Endothelial cell of umbilical vein (primary cell): ENCODE results near the gene ENDOD1. TPM values are rescaled to one million over a fixed set of nuclear protein-coding genes. Genes with fewer than 3 reads are reported as not detected.

Source experiments
- BruUV-seq: library from RNA; stranded (reverse); fragments of 400-500 nt; replicated peaks from 2 replicates; lab custom pipeline; 2021; lab: Mats Ljungman, UMichigan
- CTCF ChIA-PET: fragments of 300-600, 350-600 bp; sonication (Branson Sonifier 250); formaldehyde crosslinking; loops from one replicate; lab custom pipeline; 2021; ENCODE audit warnings: antibody characterized with exemption, inconsistent platforms; lab: Charles Lee
- POLR2A ChIA-PET: fragments of 300-600, 350-600 bp; sonication (Branson Sonifier 250); formaldehyde crosslinking; loops from one replicate; lab custom pipeline; 2021; ENCODE audit warnings: antibody characterized with exemption, inconsistent platforms; lab: Charles Lee
- DNase-seq: peaks from one replicate; pipeline ENCODE4 v3.0.0-alpha.2; 2011; ENCODE audit warnings: low read depth, low spot score
- FAIRE-seq: peaks from 2 replicates; lab custom pipeline; 2011; peaks lifted over from hg19 to GRCh38; lab: Jason Lieb, UNC
- H2AFZ ChIP-seq: 2 replicates; pipeline ENCODE4 v1.6.0; 2012; ENCODE audit warnings: low read depth, low read length, control low read depth, inconsistent platforms
- H3K27ac ChIP-seq: 2 replicates; pipeline ENCODE4 v1.5.1; 2011; ENCODE audit warnings: low read depth, mild to moderate bottlenecking, control low read depth, low read length, moderate library complexity; ENCODE audit not compliant: insufficient read depth
- H3K27me3 ChIP-seq, 2 experiments: 2 replicates each; pipeline versions ENCODE4 v1.6.0 to v1.6.1; 2011; ENCODE audit warnings: low read length in 2 of 2, mixed read lengths in 1 of 2; ENCODE audit not compliant: control insufficient read depth in 2 of 2, insufficient read depth in 2 of 2
- H3K36me3 ChIP-seq, 2 experiments: 2 replicates in 1 of 2; 3 replicates in 1 of 2; pipeline ENCODE4 v1.5.1; 2011; ENCODE audit warnings: low read length in 2 of 2, mild to moderate bottlenecking in 1 of 2, moderate library complexity in 1 of 2; ENCODE audit not compliant: control insufficient read depth in 2 of 2, insufficient read depth in 2 of 2; ENCODE audit errors: extremely low read depth in 1 of 2
- H3K4me1 ChIP-seq: 3 replicates; pipeline ENCODE4 v1.5.1; 2011; ENCODE audit warnings: mild to moderate bottlenecking, low read length; ENCODE audit not compliant: control insufficient read depth, insufficient read depth; ENCODE audit errors: extremely low read depth
- H3K4me2 ChIP-seq: 2 replicates; pipeline ENCODE4 v1.6.1; 2011; ENCODE audit warnings: low read length, control low read depth, mixed read lengths; ENCODE audit not compliant: insufficient read depth
- H3K4me3 ChIP-seq, 3 experiments: fragments of 200-600 bp in 1 of 3; sonication (generic), shearing (Covaris generic) in 1 of 3; replicated peaks in 1 of 3; 2 replicates each; pipeline ENCODE4 v1.5.1; 2011 to 2016; ENCODE audit warnings: control low read depth in 3 of 3, low read length in 3 of 3, mild to moderate bottlenecking in 2 of 3, inconsistent platforms in 1 of 3, low read depth in 1 of 3, moderate library complexity in 1 of 3; ENCODE audit not compliant: insufficient read depth in 1 of 3
- H3K79me2 ChIP-seq: 2 replicates; pipeline ENCODE4 v1.6.0; 2012; ENCODE audit warnings: low read length, inconsistent platforms; ENCODE audit not compliant: control insufficient read depth, insufficient read depth
- H3K9ac ChIP-seq: replicated peaks from 2 replicates; pipeline ENCODE3; 2011; ENCODE audit warnings: low read length, control low read depth; ENCODE audit not compliant: insufficient read depth; ENCODE audit errors: extremely low read depth
- H3K9me1 ChIP-seq: replicated peaks from 3 replicates; pipeline ENCODE4 v1.6.0; 2011; ENCODE audit warnings: mild to moderate bottlenecking, low read length; ENCODE audit not compliant: control insufficient read depth, insufficient read depth; ENCODE audit errors: extremely low read depth
- H3K9me3 ChIP-seq: replicated peaks from 2 replicates; pipeline ENCODE4 v1.5.1; 2012; ENCODE audit warnings: low read length, inconsistent platforms; ENCODE audit not compliant: control insufficient read depth, insufficient read depth
- H4K20me1 ChIP-seq: replicated peaks from 2 replicates; pipeline ENCODE3; 2011; ENCODE audit warnings: mild to moderate bottlenecking, low read length; ENCODE audit not compliant: control insufficient read depth, insufficient read depth; ENCODE audit errors: extremely low read depth
- CTCF ChIP-seq, 2 donors: IDR thresholded peaks; 1 replicate in 1 of 2; 2 replicates in 1 of 2; pipeline ENCODE4 v1.5.1; 2011; ENCODE audit warnings: low read length in 2 of 2, mild to moderate bottlenecking in 2 of 2, moderate library complexity in 2 of 2, control low read depth in 1 of 2, inconsistent platforms in 1 of 2, low read depth in 1 of 2; ENCODE audit not compliant: insufficient read depth in 1 of 2; ENCODE audit errors: extremely low read depth in 1 of 2
- EZH2 ChIP-seq: IDR thresholded peaks from 2 replicates; pipeline ENCODE4 v1.6.1; 2012; ENCODE audit warnings: borderline replicate concordance, low read depth, mild to moderate bottlenecking, moderate library complexity, low read length, inconsistent platforms; ENCODE audit not compliant: severe bottlenecking
- FOS ChIP-seq: IDR thresholded peaks from 2 replicates; pipeline ENCODE4 v1.6.1; 2011; ENCODE audit warnings: mild to moderate bottlenecking, low read length, moderate library complexity, borderline replicate concordance; ENCODE audit not compliant: insufficient read depth
- GATA2 ChIP-seq: IDR thresholded peaks from 2 replicates; pipeline ENCODE4 v1.7.0; 2011; ENCODE audit warnings: low read depth, mild to moderate bottlenecking, moderate library complexity, mixed read lengths, low read length; ENCODE audit not compliant: insufficient read length, insufficient read depth
- JUN ChIP-seq: IDR thresholded peaks from 2 replicates; pipeline ENCODE4 v1.6.1; 2011; ENCODE audit warnings: borderline replicate concordance, low read depth; ENCODE audit not compliant: insufficient read length, insufficient read depth
- MAX ChIP-seq: IDR thresholded peaks from 2 replicates; pipeline ENCODE4 v1.6.1; 2011; ENCODE audit not compliant: insufficient read depth, insufficient read length
- MYC ChIP-seq: IDR thresholded peaks from one replicate; pipeline ENCODE4 v1.6.1; 2011; ENCODE audit warnings: mild to moderate bottlenecking, low read depth, low read length
- POLR2A ChIP-seq: IDR thresholded peaks from 2 replicates; pipeline ENCODE4 v1.6.1; 2012; ENCODE audit warnings: low read depth, mild to moderate bottlenecking, control low read depth, low read length
- POLR2AphosphoS5 ChIP-seq: IDR thresholded peaks from 2 replicates; pipeline ENCODE4 v1.6.1; 2012; ENCODE audit warnings: low read depth, mild to moderate bottlenecking, control low read depth, low read length, moderate library complexity; ENCODE audit not compliant: insufficient read depth
- dilution Hi-C: fragments of 300-500 bp; cut with MboI; formaldehyde crosslinking; loops from one replicate; pipeline ENCODE4 v1.15.0; 2019; ENCODE audit warnings: low sequenced_read_pairs; ENCODE audit not compliant: extremely low pct_ligation_motif_present
- intact Hi-C: fragments of 100-400 bp; cut with micrococcal nuclease; formaldehyde crosslinking; loops from one replicate; pipeline ENCODE4 v1.10.0; 2022
- polyA plus RNA-seq, 4 experiments: library from polyadenylated mRNA; depleted of rRNA in 3 of 4; stranded (reverse) in 3 of 4; unstranded in 1 of 4; fragments of >200 nt; gene quantifications; 2 replicates each; pipeline versions ENCODE4 v1.2.1 to v1.2.3, GENCODE V29; 2011 to 2012; ENCODE audit warnings: missing spikeins in 1 of 4
- total RNA-seq: library from RNA; stranded (reverse); gene quantifications from 2 replicates; pipeline ENCODE4 v1.2.3, GENCODE V29; 2021

ENDOD1 gene
- total and polyA plus RNA-seq, 2 donors (not counting 3 experiments of a cell fraction or from before 2014, with no cell fraction given), result 10.5 to 20.5 TPM

- H3K4me3 ChIP-seq, result no peak overlapping the region
- no TSS peak for BruUV-seq
- peaks cover 4% of the 10 kb centered on the region for H3K4me1 ChIP-seq
- no peaks in the 10 kb centered on the region for H4K20me1 ChIP-seq
- CTCF ChIA-PET, result interaction anchor here (8.8 kb wide), 1 partner anchor 18 kb away, joined by 91 read pairs; the partner anchor contains the start of gene SRSF8
- TF ChIP-seq FOS (no peak), MYC (no peak), JUN (no peak), MAX (no peak), POLR2AphosphoS5 (no peak), GATA2 (no peak), POLR2A (no peak), EZH2 (no peak), CTCF (IDR thresholded peaks at IDR 0.05; ENCODE audit: extremely low read depth in 1 of 2, insufficient read depth in 1 of 2, low read depth in 1 of 2, low read length in 2 of 2) (no peak)
- no peak for FAIRE-seq
- H3K36me3 ChIP-seq, result no peaks in the 10 kb centered on the region
- dilution Hi-C loops, result no loop called here
- H3K4me2 ChIP-seq, result no peak overlapping the region
- H3K27ac ChIP-seq, result no peak overlapping the region
- no peak overlapping the region for H2AFZ ChIP-seq
- no peaks in the 10 kb centered on the region for H3K27me3 ChIP-seq
- H3K9me1 ChIP-seq, result no peaks in the 10 kb centered on the region
- H3K9me3 ChIP-seq, result no peaks in the 10 kb centered on the region
- H3K79me2 ChIP-seq, result no peaks in the 10 kb centered on the region
- no peak overlapping the region for H3K9ac ChIP-seq
- intact Hi-C loops, result loop anchor here (5.0 kb wide), 1 partner anchor 700 kb away; the partner anchor contains the start of gene FAM76B
- POLR2A ChIA-PET, result no interaction called here
- DNase-seq, result no peak
Measured at GRCh38 chr11:95086836-95087570, 2.6 kb upstream of the ENDOD1 start.
